HAP-1 (cell line): Measurements from ENCODE around the gene HDAC4.

Experiments used
- DNase-seq, 2 experiments: peaks; one replicate each; pipeline ENCODE4 v3.0.0-alpha.2; 2016 to 2020; ENCODE audit warnings: low spot score in 2 of 2
- H3K27me3 ChIP-seq: fragments of 250-450 bp; sonication (Bioruptor Pico); 2 replicates; pipeline ENCODE4 v1.5.1; 2020; ENCODE audit warnings: low read depth, mild to moderate bottlenecking, moderate library complexity
- H3K36me3 ChIP-seq: fragments of 250-450 bp; sonication (Bioruptor Pico); replicated peaks from 2 replicates; pipeline ENCODE4 v1.5.1; 2020; ENCODE audit warnings: mild to moderate bottlenecking
- H3K4me1 ChIP-seq: fragments of 250-450 bp; sonication (Bioruptor Pico); 2 replicates; pipeline ENCODE4 v1.5.1; 2020; ENCODE audit warnings: mild to moderate bottlenecking
- H3K4me3 ChIP-seq: fragments of 250-450 bp; sonication (Bioruptor Pico); 2 replicates; pipeline ENCODE4 v1.5.1; 2020; ENCODE audit warnings: mild to moderate bottlenecking, moderate library complexity
- H3K9me3 ChIP-seq: fragments of 250-450 bp; sonication (Bioruptor Pico); 2 replicates; pipeline ENCODE4 v1.5.1; 2020; ENCODE audit warnings: mild to moderate bottlenecking, moderate library complexity
- in situ Hi-C: fragments of 300-500 bp; cut with MboI; formaldehyde crosslinking; loops from 3 replicates; pipeline ENCODE4 v1.14.3; 2020; ENCODE audit warnings: low sequenced_read_pairs, inconsistent platforms, mixed read lengths

The HDAC4 gene

GRCh38 chr2:239388236-239389151 lies 12.3 kb downstream of the HDAC4 start:
- no peaks in the 10 kb centered on the region for H3K36me3 ChIP-seq
- H3K27me3 ChIP-seq, result no peaks in the 10 kb centered on the region
- H3K4me3 ChIP-seq, result no peak overlapping the region
- in situ Hi-C loops, result no loop called here
- no peak for DNase-seq
- no peaks in the 10 kb centered on the region for H3K4me1 ChIP-seq
- no peaks in the 10 kb centered on the region for H3K9me3 ChIP-seq

- Histone ChIP-seq H3K36me3 (no peaks in the 10 kb centered on the region), H3K4me1 (no peaks in the 10 kb centered on the region), H3K9me3 (no peaks in the 10 kb centered on the region), H3K4me3 (no peak overlapping the region), H3K27me3 (no peaks in the 10 kb centered on the region)
- in situ Hi-C loops, result no loop called here
- no peak for DNase-seq
Observed at GRCh38 chr2:239387811-239388210, 13.0 kb downstream of the HDAC4 start.

- no peaks in the 10 kb centered on the region for H3K9me3 ChIP-seq
- no peaks in the 10 kb centered on the region for H3K27me3 ChIP-seq
- in situ Hi-C loops, result no loop called here
- DNase-seq, result no peak
- H3K4me3 ChIP-seq, result no peak overlapping the region
- H3K36me3 ChIP-seq, result no peaks in the 10 kb centered on the region
- peaks cover 5% of the 10 kb centered on the region for H3K4me1 ChIP-seq
Observed at GRCh38 chr2:239386872-239387445, 13.9 kb downstream of the HDAC4 start.

GRCh38 chr2:239386001-239386670 lies 14.7 kb downstream of the HDAC4 start:
- H3K36me3 ChIP-seq, result no peaks in the 10 kb centered on the region
- in situ Hi-C loops, result no loop called here

GRCh38 chr2:239385096-239386000 lies 15.5 kb downstream of the HDAC4 start:
- in situ Hi-C loops, result no loop called here
- DNase-seq, result no peak
- peaks cover 21% of the 10 kb centered on the region for H3K4me1 ChIP-seq
- no peaks in the 10 kb centered on the region for H3K36me3 ChIP-seq
- no peaks in the 10 kb centered on the region for H3K27me3 ChIP-seq
- no peak overlapping the region for H3K4me3 ChIP-seq
- H3K9me3 ChIP-seq, result no peaks in the 10 kb centered on the region

More at GRCh38 chr2:239386001-239386670, 14.7 kb downstream of the HDAC4 start:
- Histone ChIP-seq H3K4me1 (peaks cover 13% of the 10 kb centered on the region), H3K27me3 (no peaks in the 10 kb centered on the region), H3K9me3 (no peaks in the 10 kb centered on the region), H3K4me3 (no peak overlapping the region)
- DNase-seq, result no peak

- Histone ChIP-seq H3K4me3 (no peak overlapping the region), H3K27me3 (no peaks in the 10 kb centered on the region), H3K36me3 (no peaks in the 10 kb centered on the region), H3K4me1 (peaks cover 22% of the 10 kb centered on the region), H3K9me3 (no peaks in the 10 kb centered on the region)
- in situ Hi-C loops, result no loop called here
- DNase-seq, result no peak
Observed at GRCh38 chr2:239383759-239384156, 17.1 kb downstream of the HDAC4 start.

- H3K27me3 ChIP-seq, result no peaks in the 10 kb centered on the region
- no peak overlapping the region for H3K4me3 ChIP-seq
- no peaks in the 10 kb centered on the region for H3K36me3 ChIP-seq
- H3K9me3 ChIP-seq, result no peaks in the 10 kb centered on the region
- peaks cover 22% of the 10 kb centered on the region for H3K4me1 ChIP-seq
- in situ Hi-C loops, result no loop called here
- DNase-seq, result no peak
Observed at GRCh38 chr2:239383036-239383758, 17.6 kb downstream of the HDAC4 start.

GRCh38 chr2:239382384-239382880 lies 18.4 kb downstream of the HDAC4 start:
- no peak for DNase-seq
- H3K9me3 ChIP-seq, result no peaks in the 10 kb centered on the region
- no peak overlapping the region for H3K4me3 ChIP-seq
- no peaks in the 10 kb centered on the region for H3K36me3 ChIP-seq
- peaks cover 22% of the 10 kb centered on the region for H3K4me1 ChIP-seq
- H3K27me3 ChIP-seq, result no peaks in the 10 kb centered on the region
- in situ Hi-C loops, result no loop called here

GRCh38 chr2:239381709-239382134 lies 19.1 kb downstream of the HDAC4 start:
- in situ Hi-C loops, result no loop called here
- H3K27me3 ChIP-seq, result no peaks in the 10 kb centered on the region
- peaks cover 22% of the 10 kb centered on the region for H3K4me1 ChIP-seq
- H3K36me3 ChIP-seq, result no peaks in the 10 kb centered on the region
- H3K9me3 ChIP-seq, result no peaks in the 10 kb centered on the region
- H3K4me3 ChIP-seq, result no peak overlapping the region
- DNase-seq, result peak in 1 of 2 experiments; percentile 41

- Histone ChIP-seq H3K4me3 (no peak overlapping the region), H3K36me3 (no peaks in the 10 kb centered on the region), H3K9me3 (no peaks in the 10 kb centered on the region), H3K4me1 (peaks cover 22% of the 10 kb centered on the region), H3K27me3 (no peaks in the 10 kb centered on the region)
- in situ Hi-C loops, result no loop called here
- DNase-seq, result peak; percentile 43 to 63
Observed at GRCh38 chr2:239380831-239381708, 19.8 kb downstream of the HDAC4 start.

- peaks cover 22% of the 10 kb centered on the region for H3K4me1 ChIP-seq
- DNase-seq, result no peak
- H3K27me3 ChIP-seq, result no peaks in the 10 kb centered on the region
- no peaks in the 10 kb centered on the region for H3K9me3 ChIP-seq
- in situ Hi-C loops, result no loop called here
- H3K36me3 ChIP-seq, result no peaks in the 10 kb centered on the region
- H3K4me3 ChIP-seq, result no peak overlapping the region
Observed at GRCh38 chr2:239379641-239380170, 21.1 kb downstream of the HDAC4 start.
